Chondrocyte (in vitro differentiated cells): Measurements from ENCODE around the gene COBL. TPM values are rescaled to one million over a fixed set of nuclear protein-coding genes. Genes with fewer than 3 reads are reported as not detected.

ENCODE experiments used
- DNase-seq: peaks from one replicate; pipeline ENCODE4 v3.0.0; 2021; ENCODE audit warnings: mixed read lengths, low spot score
- H3K27ac Mint-ChIP-seq: one replicate; pipeline ENCODE4 v1.8.0; 2021; ENCODE audit warnings: mild to moderate bottlenecking, moderate library complexity, mixed read lengths; ENCODE audit not compliant: unreplicated experiment
- H3K27me3 Mint-ChIP-seq: 2 replicates; pipeline ENCODE4 v1.8.0; 2021; ENCODE audit warnings: low read depth, mixed read lengths
- H3K36me3 Mint-ChIP-seq: 2 replicates; pipeline ENCODE4 v1.8.0; 2021; ENCODE audit warnings: low read depth, mixed read lengths
- H3K4me1 Mint-ChIP-seq: 2 replicates; pipeline ENCODE4 v1.8.0; 2021; ENCODE audit warnings: low read depth, mild to moderate bottlenecking, mixed read lengths
- H3K4me3 Mint-ChIP-seq: one replicate; pipeline ENCODE4 v1.8.0; 2021; ENCODE audit warnings: mild to moderate bottlenecking, moderate library complexity, mixed read lengths; ENCODE audit not compliant: unreplicated experiment
- H3K9me3 Mint-ChIP-seq: 2 replicates; pipeline ENCODE4 v1.8.0; 2021; ENCODE audit warnings: low read depth, mixed read lengths
- CTCF ChIP-seq: fragments of 200-600 bp; sonication (generic); IDR thresholded peaks from 2 replicates; pipeline ENCODE4 v1.5.0; 2021; ENCODE audit warnings: antibody characterized with exemption, mild to moderate bottlenecking, moderate library complexity
- total RNA-seq: library from RNA; stranded (reverse); gene quantifications from 3 replicates; pipeline ENCODE4 v1.2.1, GENCODE V29; 2021

COBL gene
- total RNA-seq, 1 donor from 2014 or later = 0.17 TPM

DNA sequence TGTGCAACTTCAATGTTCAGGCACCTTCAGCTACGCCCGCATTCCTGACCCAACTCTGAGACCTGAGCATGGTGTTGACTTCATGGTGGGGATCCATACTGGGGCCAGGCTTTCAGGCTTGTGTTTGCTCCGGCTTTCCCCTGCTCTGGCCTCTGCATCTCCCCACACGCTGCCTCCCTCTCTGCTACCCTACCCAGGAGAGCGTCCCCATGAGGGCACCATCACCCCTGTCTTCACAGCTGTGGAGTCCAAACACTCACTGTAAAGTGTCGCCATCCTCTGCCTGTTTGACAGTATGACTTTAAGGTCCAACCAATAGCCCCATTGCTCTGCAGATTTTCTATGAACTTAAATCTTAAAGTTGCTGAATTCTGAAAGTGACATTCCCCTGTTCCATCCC is 334.9 kb downstream of the COBL start:
- Mint-ChIP-seq H3K36me3 (peaks cover 5% of the 10 kb centered on the region), H3K27ac (no peak overlapping the region), H3K9me3 (peaks cover 13% of the 10 kb centered on the region), H3K27me3 (peaks cover 4% of the 10 kb centered on the region), H3K4me1 (no peaks in the 10 kb centered on the region), H3K4me3 (no peak overlapping the region)
- no peak for DNase-seq
- TF ChIP-seq CTCF = no peak

- H3K27me3 Mint-ChIP-seq = peaks cover 4% of the 10 kb centered on the region
- peaks cover 6% of the 10 kb centered on the region for H3K36me3 Mint-ChIP-seq
- no peak for DNase-seq
- peaks cover 21% of the 10 kb centered on the region for H3K9me3 Mint-ChIP-seq
- H3K4me1 Mint-ChIP-seq = no peaks in the 10 kb centered on the region
- no peak overlapping the region for H3K4me3 Mint-ChIP-seq
- TF ChIP-seq CTCF = no peak
- H3K27ac Mint-ChIP-seq = no peak overlapping the region
These were observed 336.2 kb downstream of the COBL start for GRCh38 chr7:50980411-50980810.

DNA sequence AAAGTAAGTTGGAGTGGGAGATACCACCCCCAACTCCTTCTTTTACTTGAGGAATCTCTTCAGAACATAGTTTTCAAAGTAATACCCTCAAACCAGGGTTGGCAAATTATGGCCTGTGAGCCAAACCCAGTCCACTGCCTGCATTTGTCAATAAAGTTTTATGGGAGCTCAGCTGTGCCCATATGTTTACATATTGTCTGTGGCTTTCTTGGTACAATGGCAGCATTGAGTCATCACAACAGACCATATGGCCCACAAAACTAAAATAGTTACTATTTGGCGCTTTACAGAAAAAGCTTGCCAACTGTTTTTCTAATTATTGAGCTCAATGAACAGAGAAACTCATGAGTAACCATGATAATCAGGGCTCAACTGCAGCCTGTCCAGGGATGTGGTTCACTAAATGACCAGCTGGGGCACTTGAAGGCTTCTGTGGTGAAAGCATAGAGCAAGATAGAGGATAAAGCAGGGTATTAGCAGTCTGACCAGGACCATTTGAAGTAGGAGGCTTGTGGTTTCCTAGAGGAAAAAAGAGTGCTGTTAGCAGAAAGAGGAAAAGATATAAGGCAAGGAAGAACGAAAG is 337.9 kb downstream of the COBL start:
- H3K4me3 Mint-ChIP-seq = no peak overlapping the region
- DNase-seq = no peak
- TF ChIP-seq CTCF = no peak
- peaks cover 10% of the 10 kb centered on the region for H3K27me3 Mint-ChIP-seq
- H3K36me3 Mint-ChIP-seq = peaks cover 8% of the 10 kb centered on the region
- no peak overlapping the region for H3K27ac Mint-ChIP-seq
- H3K9me3 Mint-ChIP-seq = peaks cover 22% of the 10 kb centered on the region
- H3K4me1 Mint-ChIP-seq = no peaks in the 10 kb centered on the region

DNA sequence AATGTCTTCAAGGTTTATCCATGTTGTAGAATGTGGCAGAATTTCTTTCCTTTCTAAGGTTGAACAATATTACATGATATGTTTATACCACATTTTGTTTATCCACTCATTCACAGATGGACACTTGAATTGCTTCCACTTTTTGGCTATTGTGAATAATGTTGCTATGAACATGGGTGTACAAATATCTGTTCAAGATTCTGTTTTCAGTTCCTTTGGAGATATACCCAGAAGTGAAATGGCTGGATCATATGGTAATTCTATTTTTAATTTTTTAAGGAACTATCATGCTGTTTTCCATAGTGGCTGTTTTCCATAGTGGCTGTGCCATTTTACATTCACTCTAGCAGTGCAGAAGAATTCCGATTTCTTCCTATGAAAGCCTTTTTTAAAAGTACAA is 339.2 kb downstream of the COBL start:
- no peak for TF ChIP-seq CTCF
- DNase-seq = no peak
- H3K4me1 Mint-ChIP-seq = no peaks in the 10 kb centered on the region
- H3K36me3 Mint-ChIP-seq = peaks cover 8% of the 10 kb centered on the region
- H3K9me3 Mint-ChIP-seq = peaks cover 22% of the 10 kb centered on the region
- H3K27me3 Mint-ChIP-seq = peaks cover 19% of the 10 kb centered on the region
- no peak overlapping the region for H3K4me3 Mint-ChIP-seq
- no peak overlapping the region for H3K27ac Mint-ChIP-seq

DNA sequence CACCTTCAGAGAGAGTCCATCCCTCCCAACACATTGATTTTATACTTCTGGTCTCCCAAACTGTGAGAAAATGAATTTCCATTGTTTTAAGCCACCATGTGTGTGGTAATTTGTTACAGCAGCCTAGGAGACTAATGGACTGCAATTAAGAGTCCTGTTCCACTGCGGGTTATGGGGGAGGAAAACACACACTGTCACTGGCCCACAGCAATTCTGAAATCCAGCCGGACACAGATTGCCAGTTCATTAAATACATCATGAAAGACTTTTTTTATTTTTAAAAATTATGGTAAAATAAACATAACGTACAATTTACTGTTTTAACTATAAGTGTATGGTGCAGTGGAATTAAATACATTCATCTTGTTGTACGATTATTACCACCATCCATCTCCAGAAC is 340.5 kb downstream of the COBL start:
- no peak for TF ChIP-seq CTCF
- H3K27ac Mint-ChIP-seq = no peak overlapping the region
- no peak overlapping the region for H3K4me3 Mint-ChIP-seq
- peaks cover 20% of the 10 kb centered on the region for H3K27me3 Mint-ChIP-seq
- no peaks in the 10 kb centered on the region for H3K4me1 Mint-ChIP-seq
- no peak for DNase-seq
- H3K9me3 Mint-ChIP-seq = peaks cover 22% of the 10 kb centered on the region
- peaks cover 8% of the 10 kb centered on the region for H3K36me3 Mint-ChIP-seq
